Spleen (tissue), 7 donors: ENCODE measurements around the gene KRTAP2-2.

Experiments used
- CTCF ChIP-seq, 11 experiments: fragments of 200-600 bp in 7 of 11; fragments of 450-650 bp in 4 of 11; sonication (generic) in 4 of 11; IDR thresholded peaks in 8 of 11; conservative IDR thresholded peaks in 3 of 11; 1 replicate in 7 of 11; 2 replicates in 4 of 11; pipeline versions ENCODE4 v1.4.0 to v1.8.0; 2016 to 2021; ENCODE audit warnings: antibody characterized with exemption in 11 of 11, inconsistent platforms in 4 of 11, mild to moderate bottlenecking in 1 of 11
- POLR2A ChIP-seq, 3 donors: fragments of 450-650 bp; IDR thresholded peaks; one replicate each; pipeline ENCODE4 v1.5.1; 2017; ENCODE audit warnings: antibody characterized with exemption in 3 of 3, mild to moderate bottlenecking in 1 of 3
- POLR2AphosphoS5 ChIP-seq, 3 donors: sonication (generic); formaldehyde crosslinking; IDR thresholded peaks; one replicate each; pipeline ENCODE4 v1.5.1; 2017; ENCODE audit warnings: antibody characterized with exemption in 3 of 3
- donor health status: DM: no; HTN: no; CAD: no; lungs with moderate emphysema.
- donor health status: DM: no; HTN: no; CAD: no.
- donor health status: DM: no; HTN: no; CAD: no.

GRCh38 chr17:41049110-41049509 lies 5.9 kb downstream of the KRTAP2-2 start:
- TF ChIP-seq CTCF (IDR thresholded peaks at IDR 0.05 in 8 of 11, conservative IDR thresholded peaks at IDR 0.05 in 3 of 11) = no peak
- no peak for TF ChIP-seq POLR2A (IDR thresholded peaks at IDR 0.05)
- TF ChIP-seq POLR2AphosphoS5 (IDR thresholded peaks at IDR 0.05) = no peak
